Stimulated activated naive CD4-positive, alpha-beta T cell (primary cell): ENCODE results near the gene GPR63.

Experiments
- DNase-seq, 6 experiments: peaks; one replicate each; lab custom pipeline; 2025; lab: John Stamatoyannopoulos, UW

The GPR63 gene, protein sequence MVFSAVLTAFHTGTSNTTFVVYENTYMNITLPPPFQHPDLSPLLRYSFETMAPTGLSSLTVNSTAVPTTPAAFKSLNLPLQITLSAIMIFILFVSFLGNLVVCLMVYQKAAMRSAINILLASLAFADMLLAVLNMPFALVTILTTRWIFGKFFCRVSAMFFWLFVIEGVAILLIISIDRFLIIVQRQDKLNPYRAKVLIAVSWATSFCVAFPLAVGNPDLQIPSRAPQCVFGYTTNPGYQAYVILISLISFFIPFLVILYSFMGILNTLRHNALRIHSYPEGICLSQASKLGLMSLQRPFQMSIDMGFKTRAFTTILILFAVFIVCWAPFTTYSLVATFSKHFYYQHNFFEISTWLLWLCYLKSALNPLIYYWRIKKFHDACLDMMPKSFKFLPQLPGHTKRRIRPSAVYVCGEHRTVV

DNA sequence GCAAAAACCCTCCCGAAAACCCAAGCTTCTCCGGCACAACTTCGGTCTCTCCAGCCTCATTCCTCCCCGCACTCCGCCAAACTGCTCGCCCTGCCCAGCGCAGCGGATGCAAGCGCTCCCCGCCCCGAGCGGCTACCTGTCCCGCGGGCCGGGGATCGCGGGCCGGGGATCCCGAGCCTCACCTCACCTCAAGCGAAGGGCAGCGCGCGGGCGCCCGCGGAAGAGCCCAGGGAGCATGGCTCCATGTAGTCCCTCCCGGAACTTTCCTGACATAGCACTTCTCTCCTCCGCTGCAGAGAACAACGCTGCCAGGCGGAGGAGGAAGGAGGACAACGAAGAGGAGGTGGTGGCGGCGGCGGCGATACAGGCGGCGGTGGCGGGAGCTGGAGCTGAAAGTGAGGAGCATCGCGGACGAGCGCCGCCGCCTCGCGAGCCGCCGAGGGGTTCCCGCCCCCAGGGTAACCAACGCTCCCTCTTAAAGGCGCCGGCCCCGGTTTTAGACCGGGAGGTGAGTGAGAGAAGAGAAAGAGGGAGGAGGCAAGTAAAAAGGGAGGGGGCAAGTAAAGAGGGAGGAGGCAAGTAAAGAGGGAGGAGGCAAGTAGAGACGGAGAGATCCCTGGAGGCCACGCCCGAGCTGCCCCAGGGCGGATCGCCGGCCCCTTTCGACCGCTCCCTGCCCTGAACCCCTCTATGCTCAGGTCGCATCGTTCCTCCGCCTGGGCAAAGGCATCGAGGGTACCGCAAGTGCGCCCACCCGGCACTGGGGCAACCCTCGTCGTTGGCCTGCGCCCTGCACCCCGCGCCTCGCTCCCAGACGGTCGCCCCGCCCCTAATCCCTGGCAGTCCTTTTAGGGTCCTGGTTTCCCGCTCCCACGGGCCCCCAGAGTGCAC lies at the start of gene GPR63:
Gene GPR63, minus strand, starts transcription at position 397 of the 891 bp plus-strand sequence. CDS start 37,746 bp downstream, outside the sequence.
- peak; percentile 12 to 62 (median 36) for DNase-seq

DNA sequence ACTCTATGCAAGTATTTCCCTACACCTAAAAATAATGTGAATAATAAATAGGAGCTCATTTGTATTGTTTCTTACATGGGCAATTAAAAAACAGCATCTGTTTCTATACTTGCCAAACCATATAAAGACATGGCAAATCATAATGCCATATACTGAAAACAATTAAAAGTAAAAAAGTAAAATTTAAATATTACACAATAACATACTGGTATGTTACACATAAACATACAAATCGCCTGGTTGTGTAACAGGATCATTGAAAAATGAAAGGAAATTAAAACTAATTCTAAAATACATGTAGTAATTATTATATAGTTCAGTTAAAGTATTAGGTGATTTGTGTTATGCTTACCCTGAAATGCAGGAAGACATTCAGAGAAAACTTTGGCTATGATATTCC lies 49.2 kb upstream of the GPR63 start:
- DNase-seq, result no peak

DNA sequence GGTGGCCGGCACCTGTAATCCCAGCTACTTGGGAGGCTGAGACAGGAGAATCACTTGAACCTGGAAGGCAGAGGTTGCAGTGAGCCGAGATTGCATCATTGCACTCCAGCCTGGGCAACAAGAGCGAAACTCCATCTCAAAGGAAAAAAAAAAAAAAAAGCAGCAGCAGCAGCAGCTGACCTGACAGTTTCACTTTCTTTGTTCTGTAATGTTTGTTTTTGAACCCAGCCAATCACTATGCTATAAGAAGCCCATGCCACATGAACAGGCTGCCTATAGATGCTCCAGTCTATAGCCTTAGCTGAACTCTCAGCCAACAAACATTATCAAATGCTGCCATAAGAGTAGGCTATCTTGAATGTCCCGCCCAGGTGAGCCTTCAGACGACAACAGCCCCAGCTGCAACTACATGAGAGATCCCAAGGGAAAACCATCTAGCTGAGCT lies 47.9 kb upstream of the GPR63 start:
- peak in 3 of 6 experiments; percentile 7 to 47 (median 15) for DNase-seq

DNA sequence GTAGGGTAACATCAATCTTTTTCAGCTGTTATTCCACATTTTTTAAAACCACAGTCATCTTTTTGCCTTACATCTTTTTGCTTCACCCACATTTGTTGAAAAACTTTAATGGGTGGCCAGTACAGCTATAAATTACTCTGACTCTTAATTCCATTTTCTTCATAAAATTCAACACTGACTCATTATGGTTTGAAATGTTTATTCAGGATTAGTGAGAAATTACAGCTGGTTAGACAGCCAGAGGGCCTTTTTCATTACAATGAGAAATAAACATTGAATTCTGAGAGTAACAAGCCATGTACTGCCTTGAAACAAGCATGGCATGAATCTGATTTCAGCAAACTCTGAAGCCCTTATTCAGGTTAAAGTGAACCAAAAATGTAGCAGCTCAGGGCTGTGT lies 40.9 kb upstream of the GPR63 start:
- DNase-seq, result no peak

DNA sequence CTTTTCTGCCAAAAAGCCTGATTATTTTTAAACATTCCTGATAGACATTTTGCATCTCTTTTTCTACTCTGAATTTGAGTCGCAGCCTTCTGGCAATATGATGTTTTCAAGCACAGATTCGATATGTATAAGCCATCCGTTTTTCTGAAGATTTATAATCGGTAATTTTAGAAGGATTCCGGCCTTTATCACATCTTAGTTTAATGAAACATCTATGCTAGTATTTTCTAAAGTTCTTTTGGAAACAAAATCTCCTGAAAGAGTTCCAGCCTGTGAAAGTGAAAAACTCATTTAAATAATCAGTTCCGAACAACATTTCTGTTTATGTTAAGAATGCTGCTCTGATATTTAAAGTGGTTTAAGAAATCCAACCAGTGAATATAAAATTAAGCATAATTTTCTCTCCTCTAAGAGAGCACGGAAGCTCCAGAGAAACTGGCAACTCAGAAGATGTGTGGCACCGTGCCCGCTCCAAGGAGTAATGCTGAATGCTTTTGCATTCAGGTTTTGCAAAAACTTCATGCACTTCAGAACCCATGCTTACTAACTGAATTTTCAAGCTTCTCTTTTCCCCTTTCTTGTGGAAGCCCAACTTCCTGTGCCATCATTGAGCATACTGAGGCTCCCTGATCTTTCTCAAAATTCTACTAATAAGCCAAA lies 39.7 kb upstream of the GPR63 start:
- no peak for DNase-seq

DNA sequence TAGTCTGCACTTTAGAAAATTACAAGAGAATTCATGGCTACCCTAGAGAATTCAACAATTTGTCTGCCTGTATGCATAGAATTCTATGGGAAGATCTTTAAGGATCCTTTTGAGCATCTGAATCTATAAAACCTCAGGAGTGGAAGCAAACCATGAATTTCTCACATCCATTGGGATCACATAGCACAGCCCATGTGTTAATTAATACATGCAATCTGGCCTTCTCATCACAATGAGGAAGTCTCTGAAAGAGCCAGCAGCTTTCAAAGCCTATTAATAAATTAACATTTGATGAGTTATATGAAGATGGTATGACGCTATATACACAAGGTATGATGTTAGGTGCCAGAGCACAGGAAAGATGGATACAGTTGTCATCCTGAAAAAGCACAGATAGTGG lies 35.7 kb upstream of the GPR63 start:
- DNase-seq, result no peak

DNA sequence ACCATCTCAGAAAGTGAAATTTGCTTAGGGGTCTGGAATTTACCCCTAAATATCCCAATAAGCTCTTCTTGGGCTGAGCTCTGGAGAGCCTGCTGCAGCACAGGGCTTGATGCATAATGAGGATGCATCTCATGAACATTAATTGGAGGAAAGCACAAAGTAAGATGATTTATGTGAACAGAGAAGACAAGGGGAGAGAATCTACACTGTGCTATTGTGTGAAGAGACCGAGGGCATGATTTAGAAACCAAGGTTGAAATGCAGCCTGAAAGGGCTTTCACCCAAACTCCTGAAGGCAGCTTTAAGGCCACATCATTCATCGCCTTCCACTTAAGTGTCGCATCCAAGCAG lies 27.8 kb upstream of the GPR63 start:
- DNase-seq, result no peak

DNA sequence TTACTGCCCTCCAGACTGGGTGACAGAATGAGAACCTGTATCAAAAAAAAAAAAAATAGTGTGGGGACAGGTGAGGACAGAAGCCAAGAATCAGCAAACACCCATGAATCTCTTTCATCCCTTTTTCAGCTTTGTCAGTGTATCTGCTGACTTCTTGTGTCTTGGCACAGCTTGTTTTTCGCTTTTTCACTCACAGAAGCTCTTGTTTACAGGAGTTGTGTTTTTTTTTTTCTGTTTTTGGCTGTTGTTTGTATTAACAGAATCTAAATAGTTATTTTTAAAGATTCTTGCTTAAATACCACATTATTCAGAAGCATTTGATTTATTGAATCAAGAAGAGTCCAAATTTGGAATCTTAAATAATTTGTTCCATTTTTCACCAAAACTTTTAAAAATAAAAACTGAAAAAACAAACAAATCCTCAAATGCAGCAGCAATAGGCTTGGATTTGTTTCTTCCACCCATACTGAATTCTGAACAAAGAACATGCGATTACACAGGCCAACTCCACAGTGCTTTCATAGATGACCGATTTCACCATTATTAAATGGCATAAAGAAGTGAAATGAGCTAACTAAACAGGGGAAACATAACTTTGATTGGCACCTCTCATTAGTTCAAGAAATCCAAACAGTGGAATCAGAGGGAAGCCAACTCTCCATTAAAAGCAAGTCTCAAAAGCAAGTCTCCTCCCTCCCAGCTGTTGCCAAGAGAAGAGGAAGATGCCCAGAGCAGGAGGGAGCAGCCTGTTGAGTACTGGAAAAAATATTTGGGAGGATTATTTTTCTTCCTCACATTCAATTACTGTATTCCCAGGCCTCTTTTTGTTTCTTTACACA lies 27.2 kb upstream of the GPR63 start:
- DNase-seq, result no peak

DNA sequence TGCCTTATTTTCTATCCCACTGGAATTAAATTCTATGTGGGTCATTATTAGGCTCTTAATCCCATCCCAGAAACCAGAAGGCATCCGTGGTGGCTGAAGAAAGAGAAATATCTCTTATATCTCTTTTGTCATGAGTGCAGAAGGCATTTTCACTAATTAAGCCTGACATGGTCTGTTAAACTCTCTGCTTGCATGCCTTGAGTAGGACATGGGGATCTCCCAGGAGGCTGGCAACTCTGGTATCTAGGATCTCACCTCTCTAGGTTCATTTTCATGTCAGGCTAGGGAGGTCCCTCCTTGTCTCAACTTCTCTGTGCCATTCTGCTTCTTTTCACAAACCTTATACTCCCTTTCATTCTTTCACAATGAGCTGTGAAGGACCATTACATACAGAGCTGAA lies 25.3 kb upstream of the GPR63 start:
- no peak for DNase-seq

DNA sequence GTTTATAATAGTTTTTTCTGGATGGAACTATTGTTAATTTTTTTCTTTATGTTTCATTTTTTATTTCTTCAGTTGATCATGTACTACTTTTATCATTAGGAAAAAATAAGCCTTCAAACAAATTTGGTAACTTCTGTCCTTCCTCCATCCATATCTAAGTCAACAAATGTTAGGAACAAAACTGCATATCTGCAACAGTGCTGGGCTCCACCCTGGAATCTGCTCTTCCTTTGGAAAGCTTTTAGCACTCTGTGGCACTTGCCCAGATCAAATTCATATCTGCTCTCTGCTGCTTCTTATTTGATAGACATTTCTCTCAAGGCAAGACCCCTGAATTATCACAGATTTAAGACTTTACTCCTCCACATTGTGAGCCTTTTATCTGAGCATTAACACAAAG lies 24.3 kb upstream of the GPR63 start:
- no peak for DNase-seq

DNA sequence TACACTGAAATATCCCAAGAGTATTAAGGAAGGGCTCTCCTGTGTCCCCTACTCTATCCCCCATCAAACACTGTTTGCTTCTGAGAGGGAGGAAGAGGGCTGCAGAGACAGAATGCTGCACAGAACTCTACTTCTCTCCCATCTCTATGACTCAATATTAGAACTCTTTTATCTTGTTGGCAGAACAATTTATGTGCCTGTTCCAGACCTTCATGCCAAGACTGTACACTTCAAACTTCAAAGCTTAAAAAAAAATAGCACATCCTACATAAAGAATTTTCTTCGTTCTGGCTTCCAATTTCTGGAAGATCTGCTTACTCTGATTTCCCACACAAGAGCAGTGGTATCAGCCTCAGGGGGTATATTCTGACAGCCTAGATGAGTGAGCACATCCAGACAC lies 19.6 kb upstream of the GPR63 start:
- DNase-seq, result no peak

DNA sequence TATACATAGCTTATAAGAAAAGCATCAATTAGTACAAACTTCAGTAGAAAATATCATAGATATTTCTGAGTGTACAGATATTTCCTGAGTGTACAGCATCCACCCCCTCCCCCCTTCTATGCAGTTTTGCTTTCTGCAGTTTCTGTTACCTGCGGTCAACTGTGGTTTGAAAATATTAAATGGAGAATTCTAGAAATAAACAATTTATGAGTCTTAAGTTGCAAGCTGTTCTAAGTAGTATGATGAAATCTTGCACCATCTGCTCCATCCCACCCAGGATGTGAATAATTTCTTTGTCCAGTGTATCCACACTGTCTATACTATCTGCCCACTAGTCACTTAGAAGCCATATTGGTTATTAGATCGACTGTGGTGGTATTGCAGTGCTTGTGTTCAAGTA lies 15.8 kb upstream of the GPR63 start:
- no peak for DNase-seq

DNA sequence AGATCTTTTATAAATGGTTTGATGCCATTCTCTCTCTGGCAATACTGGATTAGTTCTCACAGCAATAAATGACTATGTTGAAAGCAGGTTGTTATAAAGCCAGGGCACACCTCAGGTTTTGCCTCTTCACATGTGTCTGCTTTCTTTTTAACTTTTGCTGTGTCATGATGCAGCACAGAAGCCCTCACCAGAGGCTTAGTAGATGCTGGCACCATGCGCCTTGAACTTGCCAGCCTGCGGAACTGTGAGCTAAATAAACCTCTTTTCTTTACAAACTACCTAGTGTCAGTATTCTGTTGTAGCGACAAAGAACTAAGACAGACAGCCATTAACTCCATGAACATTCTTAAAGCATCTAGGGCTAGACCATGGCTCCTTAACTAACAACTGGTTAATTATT lies 15.3 kb upstream of the GPR63 start:
- DNase-seq, result no peak

DNA sequence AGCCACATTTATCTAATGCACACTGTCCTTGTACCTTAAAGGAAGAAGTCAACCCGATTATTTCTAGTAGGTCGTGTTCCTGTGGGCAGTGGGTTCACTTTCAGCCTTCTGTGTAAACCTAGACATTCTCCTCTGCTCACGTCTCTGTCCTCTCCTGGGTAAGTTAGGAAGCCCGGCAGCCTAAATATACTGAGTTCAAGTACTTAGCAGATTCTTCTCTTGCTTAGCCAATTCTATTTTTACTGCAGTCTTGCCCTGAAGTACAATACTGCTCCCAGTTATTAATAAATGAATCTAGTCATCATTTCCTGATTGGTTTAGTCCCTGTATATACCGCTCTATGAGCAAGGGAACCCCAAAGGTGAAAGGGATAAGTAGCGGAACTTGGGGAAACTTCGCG lies 14.6 kb upstream of the GPR63 start:
- DNase-seq, result no peak

DNA sequence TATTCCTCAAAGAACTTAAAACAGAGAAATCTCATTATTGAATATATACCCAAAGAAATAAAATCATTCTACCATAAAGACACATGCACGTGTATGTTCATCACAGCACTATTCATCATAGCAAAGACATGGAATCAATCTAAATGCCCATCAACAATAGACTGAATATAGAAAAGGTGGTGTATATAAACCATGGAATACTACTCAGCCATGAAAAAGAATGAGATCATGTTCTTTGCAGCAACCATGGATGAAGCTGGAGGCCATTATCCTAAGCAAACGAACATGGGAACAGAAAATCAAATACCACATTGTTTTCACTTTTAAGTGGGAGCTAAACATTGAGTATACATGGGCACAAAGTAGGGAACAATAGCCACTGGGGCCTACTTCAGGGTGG lies 12.3 kb upstream of the GPR63 start:
- no peak for DNase-seq

DNA sequence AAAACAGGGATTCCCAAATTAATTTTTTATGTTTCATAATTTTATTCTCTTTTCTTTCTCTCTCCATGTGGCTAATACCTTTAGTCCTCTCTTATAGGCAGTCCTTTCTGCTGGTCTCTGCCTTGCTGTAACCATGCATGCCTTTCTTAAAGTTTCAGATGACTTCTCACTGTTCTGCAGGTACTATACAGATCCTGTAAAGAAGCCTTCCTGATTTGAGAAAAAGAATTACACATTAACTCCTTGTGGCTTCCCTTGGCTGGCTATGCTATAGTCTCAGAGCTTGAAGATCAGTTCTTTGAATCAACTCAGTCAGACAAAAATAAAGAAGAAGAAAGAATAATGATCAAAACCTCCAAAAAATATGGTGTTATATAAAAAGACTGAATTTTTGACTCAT lies 7.3 kb upstream of the GPR63 start:
- DNase-seq, result no peak

DNA sequence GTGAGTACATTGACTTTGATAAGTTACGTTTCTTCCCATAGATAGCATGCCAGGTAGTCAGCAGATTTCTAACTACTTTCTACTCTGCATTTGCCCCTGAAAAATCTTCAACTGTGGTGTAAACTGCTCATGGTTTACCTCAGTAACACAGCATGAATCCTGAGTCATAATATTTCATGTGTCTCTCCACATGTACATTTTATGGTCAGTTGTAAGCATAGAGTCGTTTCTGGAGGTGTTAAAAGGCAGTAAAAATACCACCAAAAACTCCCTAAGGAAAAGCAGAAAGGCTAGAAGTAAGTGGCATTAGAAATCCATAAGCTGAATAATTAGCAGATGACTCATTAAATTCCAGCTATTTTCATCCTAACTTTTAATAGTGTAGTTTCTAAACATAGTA lies 4.1 kb upstream of the GPR63 start:
- DNase-seq, result no peak

DNA sequence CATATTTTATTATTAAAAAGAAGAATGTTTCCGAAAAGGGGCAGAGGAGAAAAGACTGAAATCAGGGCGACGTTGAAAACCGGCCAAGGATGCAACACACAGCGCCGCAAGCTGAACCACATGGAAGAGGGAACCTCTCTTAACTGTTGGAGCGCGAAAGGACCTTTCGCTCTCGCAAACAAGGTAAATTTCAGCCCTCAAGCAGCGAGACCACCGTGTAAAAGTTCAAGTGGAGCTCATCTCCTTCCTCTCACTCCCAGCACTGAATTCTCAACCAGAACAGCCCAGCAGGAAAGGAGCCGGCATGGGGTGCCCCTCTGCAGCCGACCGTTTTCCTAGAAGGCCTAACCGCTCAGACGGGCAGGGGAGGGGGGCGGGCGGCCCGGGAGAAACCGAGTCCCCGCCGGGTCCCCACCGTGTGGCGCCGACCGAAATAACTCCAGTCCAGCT lies 621 bp downstream of the GPR63 start:
- DNase-seq, result peak in 1 of 6 experiments; percentile 38

DNA sequence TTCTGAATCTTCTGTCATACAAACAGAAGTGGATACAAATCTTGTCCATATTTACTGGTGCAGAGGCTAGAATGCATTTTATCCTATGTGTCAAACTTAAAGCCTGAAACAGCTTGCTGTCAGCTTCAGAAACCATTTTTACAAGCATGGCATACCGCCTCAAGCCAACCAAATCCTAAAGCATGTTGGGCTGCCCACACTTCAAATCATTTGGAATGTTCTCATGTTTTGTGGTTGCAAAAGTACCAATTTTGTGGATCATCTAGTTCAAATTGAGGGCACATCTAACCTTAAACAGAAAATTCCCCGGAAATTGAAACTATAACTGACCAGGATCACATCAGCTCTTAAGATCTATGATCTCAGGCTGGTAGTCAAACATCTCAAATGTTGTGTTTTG lies 3.2 kb downstream of the GPR63 start:
- no peak for DNase-seq

DNA sequence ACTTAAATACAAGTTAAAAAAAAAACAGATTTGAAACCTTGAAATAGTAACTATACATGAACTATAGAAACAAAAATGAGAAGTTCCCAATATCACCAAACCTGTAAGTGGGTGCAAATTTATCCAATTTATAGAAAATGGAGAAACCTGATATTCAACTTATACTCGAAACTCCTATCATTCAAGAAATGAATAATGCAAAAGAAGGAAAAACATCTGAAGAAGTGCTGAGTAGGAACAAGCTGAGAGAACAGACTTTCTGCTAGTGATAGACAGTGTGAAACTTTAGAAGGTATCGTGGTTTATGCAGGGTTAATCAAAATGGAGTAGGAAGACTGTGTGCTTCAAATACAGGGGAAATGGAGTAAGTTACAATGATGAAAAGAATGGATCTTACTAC lies 4.5 kb downstream of the GPR63 start:
- no peak for DNase-seq

DNA sequence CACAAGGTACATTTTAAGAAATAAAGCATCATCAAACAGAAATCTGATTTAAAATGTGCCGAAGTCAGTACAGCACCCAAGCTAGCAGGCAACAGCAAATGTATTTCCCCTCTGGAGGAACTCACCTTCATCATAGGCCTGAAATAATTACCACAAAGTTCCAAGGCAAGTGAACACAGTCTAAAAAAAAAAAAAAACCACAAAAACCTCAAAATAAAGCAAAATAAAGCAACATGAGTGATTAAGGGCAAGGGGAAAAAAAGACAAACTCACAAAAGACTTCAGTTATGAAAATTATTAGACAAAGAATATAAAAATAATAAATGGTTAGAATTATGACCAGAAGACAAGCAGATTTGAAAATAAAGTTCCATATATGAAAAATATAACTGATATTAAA lies 10.4 kb downstream of the GPR63 start:
- no peak for DNase-seq

DNA sequence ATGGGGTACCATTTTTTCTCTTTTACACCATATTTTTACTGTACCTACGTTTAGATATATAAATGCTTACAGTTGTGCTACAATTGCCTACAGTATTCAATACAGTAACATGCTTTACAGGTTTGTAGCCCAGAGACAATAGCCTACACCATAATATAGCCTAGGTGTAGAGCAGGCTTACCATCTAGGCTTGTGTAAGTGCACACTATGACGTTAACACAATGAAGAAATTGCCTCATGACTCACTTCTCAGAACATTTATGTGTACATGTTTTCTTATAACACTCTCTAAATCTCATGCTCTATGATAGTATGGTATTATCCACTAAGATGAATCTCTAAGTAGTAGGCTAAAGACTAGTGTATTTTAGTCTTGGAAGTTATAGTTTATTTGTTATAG lies 13.5 kb downstream of the GPR63 start:
- DNase-seq, result no peak
